ENCODE measurements around the gene NTM.

Gene NTM

DNA sequence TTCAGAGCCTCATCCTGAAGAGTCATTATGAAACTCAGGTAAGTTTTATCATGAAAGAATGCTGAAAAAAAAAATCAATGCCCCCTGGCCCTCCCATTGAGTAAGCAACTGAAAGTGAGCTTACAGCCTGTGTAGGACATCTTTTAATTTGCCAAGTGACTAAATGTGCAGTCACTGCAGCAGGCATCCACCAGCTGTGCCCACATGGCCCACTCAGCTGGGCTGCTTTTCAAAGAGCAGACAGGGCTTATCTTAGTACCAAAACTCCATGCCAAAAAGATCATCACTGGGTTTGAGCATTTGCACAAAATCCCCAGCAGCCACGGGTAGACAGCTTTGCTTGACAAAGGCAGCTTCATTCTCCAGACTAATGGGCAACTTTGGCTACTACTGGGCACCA lies 709.7 kb downstream of the NTM start:
- Histone ChIP-seq H3K27ac (no peak overlapping the region), H3K4me3 (no peak overlapping the region)

DNA sequence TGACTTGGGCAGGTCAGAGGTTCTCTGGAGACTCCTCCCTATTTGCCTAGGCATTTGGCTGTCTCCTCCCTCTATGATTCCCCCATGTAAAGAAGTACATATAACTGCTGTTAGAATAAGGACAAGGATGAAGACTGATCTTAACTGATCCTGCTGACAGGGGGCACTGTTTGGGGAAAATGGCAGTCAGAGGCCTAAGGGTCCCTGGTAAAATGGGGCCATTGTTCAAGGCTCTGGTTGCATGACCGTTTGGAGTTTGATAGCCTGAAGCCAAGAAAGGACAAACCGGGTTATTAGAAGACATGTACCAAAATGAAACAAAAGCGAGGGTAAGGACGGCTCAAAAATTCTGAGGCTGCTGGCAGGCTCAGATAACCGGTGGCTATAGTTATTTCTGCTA lies 712.2 kb downstream of the NTM start:
- no peak overlapping the region for H3K27ac ChIP-seq
- H3K4me3 ChIP-seq: no peak overlapping the region

DNA sequence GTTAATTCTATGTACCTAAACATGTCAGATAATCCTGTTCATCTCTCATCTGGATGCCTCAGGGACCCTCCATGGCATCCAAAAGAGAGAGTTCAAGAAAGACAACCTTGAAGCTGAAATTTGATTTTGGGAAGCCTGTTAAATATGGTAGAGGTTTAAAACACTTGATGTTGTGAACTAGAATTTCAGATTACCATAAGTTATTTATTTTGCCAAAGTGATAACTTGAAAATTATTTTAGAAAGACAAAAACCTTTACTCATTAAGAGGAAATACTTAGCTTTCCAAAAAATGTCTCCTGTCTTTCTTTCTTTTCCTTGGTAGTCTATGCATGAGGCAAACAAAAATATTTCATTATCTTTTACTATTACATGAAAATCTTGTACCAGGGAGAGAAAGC lies 714.0 kb downstream of the NTM start:
- Histone ChIP-seq H3K27ac (no peak overlapping the region), H3K4me3 (no peak overlapping the region)

DNA sequence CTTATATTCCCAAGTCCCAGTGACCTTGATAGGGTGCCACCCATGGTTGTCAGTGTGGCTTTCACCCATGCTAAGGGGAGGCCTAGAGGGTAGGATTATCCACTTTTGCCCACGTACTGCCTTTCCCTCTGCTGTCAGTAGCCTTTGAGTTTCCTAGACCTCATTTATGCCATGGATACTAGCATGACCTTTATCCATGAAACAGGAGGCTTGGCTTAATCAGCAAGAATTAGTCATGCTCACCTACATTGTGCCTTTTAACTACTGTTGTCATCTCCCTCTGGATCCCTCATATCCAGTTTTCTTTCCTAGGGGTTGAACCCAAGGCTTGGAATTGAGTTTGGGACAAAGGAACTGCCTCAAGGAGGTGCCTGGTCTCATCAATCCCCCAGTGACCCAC lies 716.7 kb downstream of the NTM start:
- Histone ChIP-seq H3K27ac (no peak overlapping the region), H3K4me3 (no peak overlapping the region)

DNA sequence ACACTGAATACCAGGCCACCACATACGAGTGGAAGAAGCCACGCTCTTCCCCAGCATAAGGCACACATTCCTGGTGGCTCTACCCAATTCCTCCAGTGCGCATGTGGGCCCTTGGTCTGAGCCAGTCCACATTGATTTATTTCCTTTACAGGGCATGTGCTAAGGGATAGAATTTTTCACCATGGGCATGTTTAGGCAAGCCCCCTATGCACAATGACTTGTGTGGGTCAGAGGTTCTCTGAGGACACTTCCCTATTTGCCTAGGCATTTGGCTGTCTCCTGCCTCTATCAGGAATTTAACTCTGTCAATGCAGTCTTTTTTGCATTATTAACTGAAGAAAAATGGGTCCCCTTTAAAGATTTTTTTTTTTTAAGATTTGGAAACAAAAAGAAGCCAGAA lies 718.1 kb downstream of the NTM start:
- peak overlapping the region in 1 of 21 experiments; percentile 36 for H3K27ac ChIP-seq
- no peak overlapping the region for H3K4me3 ChIP-seq

DNA sequence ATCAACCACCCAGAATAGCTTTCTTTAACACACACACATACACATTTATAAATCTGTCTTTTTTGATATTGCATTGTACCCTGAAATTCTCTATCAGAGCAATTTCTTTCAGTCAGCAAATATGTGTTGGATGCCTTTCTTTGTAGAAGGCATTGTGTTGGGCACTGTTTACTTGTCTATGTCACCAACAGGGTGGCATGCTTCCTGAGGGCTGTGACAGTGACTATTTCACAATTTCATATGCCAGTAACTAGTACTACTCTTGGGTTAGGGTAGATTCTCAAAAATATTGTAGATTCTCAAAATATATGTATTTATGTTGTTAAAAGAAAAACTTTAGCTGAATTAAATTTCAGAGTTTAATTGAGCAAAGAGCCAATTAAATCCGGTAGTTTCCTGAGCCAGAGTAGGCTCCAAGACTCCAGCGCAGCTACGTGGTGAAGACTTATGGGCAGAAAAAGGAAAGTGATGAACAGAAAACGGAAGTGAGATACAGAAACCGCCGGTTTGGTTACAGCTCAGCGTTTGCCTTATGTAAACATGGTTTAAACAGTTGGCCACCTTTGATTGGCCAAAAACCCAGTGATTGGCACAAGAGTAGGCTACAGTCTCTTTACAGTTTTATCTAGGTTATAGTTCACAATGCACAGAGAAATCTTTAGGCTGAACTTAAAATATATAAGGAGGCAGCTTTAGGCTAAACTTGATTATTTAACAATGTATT lies 723.3 kb downstream of the NTM start:
- Histone ChIP-seq H3K4me3 (no peak overlapping the region), H3K27ac (no peak overlapping the region)

DNA sequence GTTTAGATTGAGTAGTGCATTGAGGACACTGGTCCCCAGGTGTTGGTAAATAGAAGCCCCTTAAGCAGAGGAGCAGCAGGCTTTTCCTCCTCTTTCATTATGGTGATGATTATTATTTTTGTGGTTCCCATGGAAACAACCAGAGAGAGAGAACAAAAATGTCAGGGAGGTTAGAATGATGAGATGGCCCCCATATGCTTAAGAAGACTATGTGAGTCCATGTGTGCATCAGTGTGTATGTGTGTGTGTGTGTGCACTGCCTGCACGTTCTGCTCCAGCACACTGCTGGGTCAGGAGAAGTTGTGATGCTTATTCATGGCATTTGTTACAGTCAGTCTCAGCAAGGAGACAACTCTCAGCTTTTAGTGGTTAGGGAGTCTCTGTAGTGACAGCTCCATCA lies 724.2 kb downstream of the NTM start:
- H3K27ac ChIP-seq: no peak overlapping the region
- H3K4me3 ChIP-seq: no peak overlapping the region

DNA sequence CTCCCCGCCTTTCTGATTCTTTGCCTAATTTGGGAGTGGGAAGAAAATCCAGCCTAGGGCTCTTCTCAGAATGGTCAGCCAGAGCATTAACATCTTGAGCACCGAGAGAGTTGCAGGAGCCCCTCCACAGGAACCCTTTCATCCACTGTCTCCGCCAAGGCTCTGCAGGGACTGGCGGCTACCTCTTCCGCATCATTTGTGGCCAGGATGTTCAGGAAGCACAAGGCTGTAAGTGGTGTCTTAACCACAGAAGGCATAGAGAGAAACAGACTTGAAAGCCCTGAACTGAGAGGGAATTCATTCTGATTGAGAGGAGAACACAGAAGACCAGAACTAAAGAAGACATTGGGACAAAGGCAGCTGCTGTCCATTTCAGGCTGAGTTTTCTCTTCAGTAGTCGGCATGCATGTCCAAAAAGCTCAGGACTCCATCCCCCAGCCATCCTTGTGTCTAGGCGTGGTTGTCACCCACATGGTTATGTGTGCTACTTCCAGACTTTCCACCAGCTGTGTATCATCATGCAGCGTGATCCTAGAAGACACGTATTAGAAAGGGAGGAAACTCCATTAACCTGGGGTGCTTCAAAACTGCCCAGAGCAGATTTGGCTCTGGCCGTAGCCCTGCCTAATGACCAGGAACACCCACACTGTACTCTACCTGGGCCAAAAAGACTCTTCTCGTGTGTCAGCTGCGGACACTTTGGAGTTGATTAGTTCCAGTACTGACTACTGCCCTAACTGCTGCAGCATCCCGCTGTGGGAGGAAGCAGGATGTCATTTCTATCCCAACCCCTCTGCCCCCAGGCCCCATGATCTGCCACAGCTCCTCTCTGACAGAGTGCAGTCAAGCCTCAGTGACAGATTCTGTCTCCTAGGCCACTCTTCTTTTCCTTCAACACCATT lies 725.1 kb downstream of the NTM start:
- H3K27ac ChIP-seq: peak overlapping the region in 1 of 21 experiments; percentile 32
- H3K4me3 ChIP-seq: no peak overlapping the region

DNA sequence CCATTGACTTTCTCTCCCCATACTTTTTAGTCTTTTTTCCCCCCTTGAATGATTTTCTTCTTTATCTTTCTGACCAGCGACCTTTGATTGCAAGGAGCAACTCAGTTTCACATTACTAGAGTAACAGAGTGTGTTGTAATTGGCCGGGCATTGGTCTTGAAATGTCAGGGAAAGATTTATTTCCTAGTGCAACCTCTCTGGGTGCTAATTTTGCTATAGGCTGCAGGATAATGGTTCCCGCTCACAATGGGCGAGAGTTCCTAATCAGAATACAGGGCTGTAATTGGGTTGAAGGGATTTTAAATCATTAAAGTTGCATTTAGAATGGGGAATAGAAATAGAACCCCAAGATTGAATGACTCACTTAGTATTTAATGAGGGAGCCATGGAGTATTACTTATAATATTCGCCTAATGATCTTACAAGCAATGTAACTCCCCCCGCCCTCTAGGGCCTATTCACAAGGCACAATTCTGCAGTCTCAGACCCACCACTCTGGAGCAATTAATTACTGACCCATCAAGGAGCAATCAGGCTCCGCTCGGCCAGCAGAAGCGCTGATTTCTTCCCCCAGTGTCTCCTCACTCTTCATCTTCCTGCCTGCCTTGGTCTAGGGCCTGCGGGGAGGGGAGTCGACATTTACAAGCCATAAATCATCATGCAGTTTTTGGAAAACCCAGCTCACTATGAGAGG lies 725.9 kb downstream of the NTM start:
- Histone ChIP-seq H3K4me3 (no peak overlapping the region), H3K27ac (peak overlapping the region in 1 of 21 experiments; percentile 32)

DNA sequence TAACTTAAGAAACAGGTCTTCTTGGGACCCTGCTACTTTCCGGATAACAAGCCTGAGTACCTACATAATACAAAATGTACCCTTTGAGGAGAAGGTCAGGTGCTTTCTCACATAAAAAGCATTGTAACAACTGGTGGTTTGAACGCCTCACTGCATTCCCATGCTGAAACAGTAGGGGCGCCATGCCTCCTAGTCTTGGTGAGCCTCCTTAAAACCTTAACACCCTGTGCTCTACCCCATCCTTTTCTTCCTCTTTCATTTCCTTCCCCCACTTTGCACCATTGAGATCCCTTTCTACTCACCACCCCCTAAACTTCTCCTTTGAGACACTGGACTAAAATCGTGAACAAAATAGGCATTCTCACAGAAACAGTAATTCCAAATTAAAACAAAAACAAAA lies 729.3 kb downstream of the NTM start:
- H3K4me3 ChIP-seq: no peak overlapping the region
- no peak overlapping the region for H3K27ac ChIP-seq

DNA sequence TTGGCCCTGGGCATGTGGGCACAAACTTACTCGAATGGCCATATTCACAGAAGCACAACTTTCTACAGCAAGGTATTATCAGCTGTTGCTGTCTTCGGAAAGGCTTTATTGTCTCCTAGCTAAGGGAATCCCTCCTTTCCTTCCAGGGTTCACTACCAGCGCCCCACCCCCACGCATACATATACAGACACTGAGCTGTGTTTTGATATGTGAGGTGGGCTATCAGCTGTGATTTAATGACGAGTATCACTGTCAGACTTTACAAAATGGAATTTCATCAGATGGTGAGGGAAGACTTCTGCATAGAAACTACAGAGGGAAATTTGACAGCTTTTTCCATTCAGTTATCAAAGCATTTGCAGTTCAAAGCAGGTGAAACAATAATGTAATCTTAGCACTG lies 730.2 kb downstream of the NTM start:
- no peak overlapping the region for H3K4me3 ChIP-seq
- no peak overlapping the region for H3K27ac ChIP-seq

DNA sequence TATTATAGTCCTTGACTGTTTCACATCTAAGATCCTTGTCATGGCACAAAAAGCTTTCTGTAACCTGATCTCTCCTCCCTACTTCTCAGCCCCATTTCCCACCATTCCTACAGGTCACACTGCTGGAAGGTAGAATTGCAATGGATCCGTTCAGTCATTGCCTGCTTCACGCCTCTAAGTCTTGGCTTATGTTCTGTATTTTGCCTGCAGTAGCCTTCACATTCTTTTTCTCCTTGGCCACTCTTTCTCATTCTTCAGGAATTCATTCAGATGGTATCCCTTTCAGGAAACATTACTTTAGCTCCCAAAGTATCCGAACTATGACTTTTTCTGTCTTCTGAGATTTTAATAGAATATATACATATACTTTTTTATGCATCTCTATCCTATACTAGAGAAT lies 731.5 kb downstream of the NTM start:
- no peak overlapping the region for H3K4me3 ChIP-seq
- H3K27ac ChIP-seq: no peak overlapping the region

DNA sequence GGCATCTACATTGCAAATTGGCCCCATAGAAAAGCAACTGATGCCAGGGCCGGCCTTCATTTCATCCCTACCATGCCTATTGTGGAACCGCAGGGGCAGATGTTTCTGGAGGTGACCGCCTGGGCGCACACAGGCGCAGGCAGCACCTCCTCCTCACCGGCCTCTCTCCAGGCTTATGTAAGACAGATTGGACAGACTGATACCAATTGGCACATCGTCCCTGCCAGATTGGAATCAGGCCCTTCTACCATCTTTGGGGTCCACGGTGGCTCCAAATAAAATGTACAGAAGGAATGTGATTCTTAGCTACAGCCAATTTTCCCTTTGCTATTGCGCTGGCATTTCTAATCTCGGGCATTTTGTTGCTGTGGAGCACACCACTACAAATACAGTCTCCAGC lies 732.6 kb downstream of the NTM start:
- Histone ChIP-seq H3K4me3 (no peak overlapping the region), H3K27ac (no peak overlapping the region)

DNA sequence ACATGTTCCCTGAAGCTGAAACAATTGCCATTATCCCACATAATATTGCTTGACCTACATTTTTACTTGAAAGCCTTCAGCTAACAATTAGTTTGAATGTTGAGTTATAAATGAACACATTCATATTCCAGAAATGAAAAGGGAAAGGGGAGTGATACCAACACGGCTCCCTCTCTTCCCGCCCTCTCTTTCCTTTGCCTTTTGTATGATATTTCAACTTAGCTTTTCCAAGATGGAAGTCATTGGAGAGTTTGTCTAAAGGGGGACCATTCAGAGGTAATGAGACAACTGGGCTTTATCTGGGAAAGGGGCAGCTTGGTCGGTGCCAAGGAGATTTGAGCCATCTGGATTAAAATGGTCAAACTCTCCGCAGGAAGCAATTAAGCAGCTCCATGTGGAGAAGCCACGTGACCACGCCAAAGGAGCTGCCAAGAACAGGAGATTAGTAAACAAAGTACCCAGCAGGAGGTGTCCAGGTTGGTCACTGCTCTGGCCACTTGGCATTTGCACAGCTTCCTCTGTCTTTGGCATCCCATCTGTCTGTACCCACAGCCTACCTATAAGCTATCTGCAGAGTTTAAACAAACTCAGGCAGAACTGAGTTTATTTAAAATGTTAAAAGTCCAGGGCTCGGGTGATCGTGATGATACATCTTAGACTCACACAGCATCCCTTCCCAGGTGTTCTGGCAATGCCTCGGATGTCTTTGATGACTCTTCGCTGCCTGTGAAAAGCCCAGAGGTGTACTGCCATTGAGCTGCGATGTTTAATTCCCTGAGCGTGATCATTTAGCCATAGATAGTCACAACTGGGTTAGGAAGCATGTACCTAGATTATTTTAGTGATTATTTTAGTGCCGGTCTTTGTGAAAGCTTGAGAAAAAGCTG lies 735.9 kb downstream of the NTM start:
- Histone ChIP-seq H3K4me3 (no peak overlapping the region), H3K27ac (no peak overlapping the region)

DNA sequence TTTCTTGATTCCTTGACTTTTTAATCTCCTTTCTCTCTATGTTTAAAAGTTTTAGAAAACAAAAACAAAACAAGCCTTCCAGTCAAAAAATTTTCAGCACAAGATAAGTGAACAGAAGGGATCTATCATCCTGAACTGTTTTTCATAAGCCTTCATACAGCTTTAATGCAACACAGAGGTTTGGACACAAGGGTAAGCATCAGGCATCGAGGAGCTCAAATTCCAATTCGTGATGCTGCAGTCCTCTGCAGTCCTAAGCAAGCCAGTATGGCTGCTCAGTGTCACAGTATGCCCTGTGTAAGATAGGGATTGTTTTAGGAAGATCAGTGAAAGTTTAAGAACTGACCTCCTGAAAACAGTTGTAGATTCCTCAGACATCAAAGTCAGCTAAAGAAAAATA lies 740.9 kb downstream of the NTM start:
- peak overlapping the region in 5 of 21 experiments; percentile 5 to 49 (median 33) for H3K27ac ChIP-seq
- H3K4me3 ChIP-seq: no peak overlapping the region

DNA sequence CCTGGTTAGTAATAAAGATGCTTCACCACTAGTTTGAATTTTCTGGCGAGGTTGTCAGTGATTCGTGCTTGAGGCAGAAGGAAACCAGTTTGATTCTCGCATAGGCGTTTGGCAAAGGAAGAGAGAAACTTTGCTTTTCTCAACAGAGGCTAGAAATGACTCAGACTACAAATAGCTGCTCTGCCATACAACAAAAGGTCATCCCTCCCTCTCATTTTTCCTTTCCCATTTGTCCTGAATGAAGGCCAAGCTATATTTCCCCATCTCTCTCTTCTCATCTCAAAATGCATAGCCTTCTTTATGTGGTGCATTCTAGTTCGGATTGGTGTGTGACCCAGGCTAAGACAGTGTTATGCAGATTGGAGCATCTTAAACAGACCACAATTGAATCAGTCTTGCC lies 741.4 kb downstream of the NTM start:
- Histone ChIP-seq H3K27ac (peak overlapping the region in 5 of 21 experiments; percentile 23 to 74 (median 46)), H3K4me3 (no peak overlapping the region)

DNA sequence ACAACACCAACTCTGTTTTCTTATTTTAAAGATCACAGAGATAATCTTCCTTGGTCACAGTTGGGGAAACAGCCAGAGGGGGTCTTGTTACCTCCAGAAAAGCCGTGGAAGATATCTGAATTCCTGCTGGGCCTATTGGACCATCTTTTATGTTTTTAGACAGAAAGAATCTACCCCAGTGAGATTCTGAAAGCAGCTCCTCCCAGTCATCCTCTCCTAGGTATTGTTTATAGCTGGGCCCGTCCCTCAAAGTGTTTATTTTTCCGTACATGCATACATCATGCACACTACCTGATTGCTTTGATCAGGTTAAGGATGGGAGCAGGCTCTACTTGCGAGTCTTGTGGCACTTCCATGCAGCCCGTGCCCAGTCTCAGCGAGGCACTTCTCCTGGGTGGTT lies 742.4 kb downstream of the NTM start:
- Histone ChIP-seq H3K27ac (peak overlapping the region in 6 of 21 experiments; percentile 33 to 74 (median 48)), H3K4me3 (no peak overlapping the region)

DNA sequence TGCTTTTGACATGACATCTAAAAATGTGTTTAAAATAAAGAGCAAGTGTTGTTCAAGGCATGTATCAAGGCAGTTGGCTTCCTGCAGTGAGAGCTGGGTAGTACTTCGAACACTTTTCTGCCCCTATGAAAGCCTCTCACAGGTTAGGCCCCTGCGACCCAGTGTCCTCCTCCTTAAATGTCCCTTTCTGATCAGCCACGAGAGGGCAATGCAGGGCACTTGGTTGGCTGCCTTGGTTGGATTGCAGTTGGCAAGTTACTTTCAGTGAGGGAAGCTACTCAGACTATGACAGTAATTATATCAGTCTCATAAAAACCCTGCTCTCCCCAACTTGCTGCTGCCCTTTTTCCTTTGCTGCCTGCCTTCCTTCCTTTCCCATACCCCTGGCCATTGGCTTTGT lies 743.8 kb downstream of the NTM start:
- Histone ChIP-seq H3K27ac (no peak overlapping the region), H3K4me3 (no peak overlapping the region)

DNA sequence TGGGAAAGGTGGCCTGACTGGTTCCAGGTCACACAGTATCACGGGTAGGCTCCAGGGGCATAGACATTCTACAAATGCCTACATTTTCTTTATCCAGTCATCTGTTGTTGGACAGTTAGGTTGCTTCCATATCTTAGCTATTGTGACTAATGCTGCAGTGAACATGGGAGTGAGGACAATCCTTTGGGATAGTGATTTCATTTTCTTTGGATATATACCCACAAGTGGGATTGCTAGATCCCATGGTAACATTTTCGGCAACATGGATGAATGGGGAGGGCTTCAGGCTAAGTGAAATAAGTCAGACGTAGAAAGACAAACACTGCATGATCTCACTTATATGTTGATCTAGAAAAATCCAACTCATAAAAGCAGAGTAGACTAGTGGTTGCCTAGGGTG lies 744.3 kb downstream of the NTM start:
- Histone ChIP-seq H3K27ac (no peak overlapping the region), H3K4me3 (no peak overlapping the region)

DNA sequence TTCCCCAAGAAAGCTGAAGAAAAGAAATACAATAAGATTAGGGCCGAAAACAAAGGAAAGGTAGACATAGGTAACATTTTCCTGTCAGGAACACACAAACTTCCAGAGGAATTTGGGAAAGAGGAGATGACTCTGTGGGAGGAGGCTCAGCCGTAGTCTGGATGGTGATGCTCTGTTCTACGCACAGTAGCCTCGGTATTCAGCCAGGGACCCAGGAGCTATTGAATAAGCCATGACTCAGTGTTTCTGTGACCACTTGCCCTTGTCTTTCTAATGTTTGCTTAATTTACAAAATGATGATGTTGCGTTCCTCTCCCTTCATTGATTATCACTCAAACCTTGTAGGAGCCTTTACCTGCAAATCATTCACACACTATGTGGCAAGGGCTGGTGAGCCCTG lies 745.0 kb downstream of the NTM start:
- Histone ChIP-seq H3K27ac (no peak overlapping the region), H3K4me3 (no peak overlapping the region)

Measured in skin epidermis (tissue), 12 donors.